HEK293 (cell line): Measurements from ENCODE around the gene ZC3H8.

Experiments used
- CTCF ChIA-PET: fragments of 350-600 bp; formaldehyde crosslinking; extraction: SDS; loops from one replicate; lab custom pipeline; 2021; ENCODE audit warnings: antibody characterized with exemption; lab: Yijun Ruan, JAX
- POLR2A ChIA-PET: fragments of 300-600 bp; formaldehyde crosslinking; extraction: SDS; loops from one replicate; lab custom pipeline; 2020; ENCODE audit warnings: antibody characterized with exemption, inconsistent platforms; lab: Yijun Ruan, JAX
- H3K27ac ChIP-seq: fragments of 200-500 bp; sonication (Bioruptor generic); 2 replicates; pipeline ENCODE4 v1.5.1; 2014; ENCODE audit warnings: low read depth, low read length, control low read depth, inconsistent platforms; ENCODE audit errors: extremely low read depth
- H3K36me3 ChIP-seq, 2 experiments: fragments of 200-500 bp in 1 of 2; sonication (Bioruptor generic) in 1 of 2; 1 replicate in 1 of 2; 2 replicates in 1 of 2; pipeline ENCODE4 v1.5.1; 2014 to 2017; ENCODE audit warnings: inconsistent platforms in 2 of 2, low read length in 2 of 2; ENCODE audit not compliant: control insufficient read depth in 2 of 2, insufficient read depth in 1 of 2
- H3K4me1 ChIP-seq: fragments of 200-500 bp; sonication (Bioruptor generic); 2 replicates; pipeline ENCODE4 v1.5.1; 2014; ENCODE audit warnings: mild to moderate bottlenecking, low read length, inconsistent platforms; ENCODE audit not compliant: control insufficient read depth, insufficient read depth
- H3K4me3 ChIP-seq: 2 replicates; pipeline ENCODE4 v1.5.1; 2011; ENCODE audit warnings: low read depth, mild to moderate bottlenecking, control low read depth, low read length, moderate library complexity
- H3K9me3 ChIP-seq: fragments of 200-500 bp; sonication (Bioruptor generic); 2 replicates; pipeline ENCODE4 v1.5.1; 2014; ENCODE audit warnings: low read depth, low read length, inconsistent platforms; ENCODE audit not compliant: control insufficient read depth, insufficient read depth
- ELK4 ChIP-seq: IDR thresholded peaks from 2 replicates; pipeline ENCODE4 v1.6.1; 2011; ENCODE audit warnings: mild to moderate bottlenecking, low read depth, low read length, borderline replicate concordance
- GLI4 ChIP-seq: fragments of 450-650 bp; formaldehyde crosslinking; IDR thresholded peaks from 2 replicates; pipeline ENCODE4 v1.5.1; 2016; ENCODE audit warnings: missing biosample characterization, missing genetic modification characterization
- KLF9 ChIP-seq: fragments of 450-650 bp; formaldehyde crosslinking; IDR thresholded peaks from 2 replicates; pipeline ENCODE4 v1.5.1; 2016; ENCODE audit warnings: missing biosample characterization, missing genetic modification characterization, low read depth
- ZBTB10 ChIP-seq: fragments of 450-650 bp; formaldehyde crosslinking; IDR thresholded peaks from 2 replicates; pipeline ENCODE4 v1.5.1; 2016; ENCODE audit warnings: missing biosample characterization, missing genetic modification characterization
- ZBTB20 ChIP-seq: fragments of 450-650 bp; formaldehyde crosslinking; IDR thresholded peaks from 2 replicates; pipeline ENCODE4 v1.5.1; 2016; ENCODE audit warnings: missing biosample characterization, missing genetic modification characterization
- ZIC2 ChIP-seq: fragments of 450-650 bp; formaldehyde crosslinking; IDR thresholded peaks from 2 replicates; pipeline ENCODE4 v1.5.1; 2016; ENCODE audit warnings: missing biosample characterization, missing genetic modification characterization
- ZNF114 ChIP-seq: fragments of 450-650 bp; formaldehyde crosslinking; IDR thresholded peaks from 2 replicates; pipeline ENCODE4 v1.5.0; 2017; ENCODE audit warnings: missing biosample characterization, missing genetic modification characterization
- ZNF175 ChIP-seq: fragments of 450-650 bp; formaldehyde crosslinking; IDR thresholded peaks from 2 replicates; pipeline ENCODE4 v1.5.1; 2016; ENCODE audit warnings: missing biosample characterization, missing genetic modification characterization
- ZNF214 ChIP-seq: fragments of 450-650 bp; formaldehyde crosslinking; IDR thresholded peaks from 2 replicates; pipeline ENCODE4 v1.5.1; 2017; ENCODE audit warnings: missing biosample characterization, mild to moderate bottlenecking, missing genetic modification characterization, borderline replicate concordance
- ZNF239 ChIP-seq: fragments of 450-650 bp; formaldehyde crosslinking; IDR thresholded peaks from 2 replicates; pipeline ENCODE4 v1.5.1; 2016; ENCODE audit warnings: missing biosample characterization, missing genetic modification characterization
- ZNF266 ChIP-seq: fragments of 450-650 bp; formaldehyde crosslinking; IDR thresholded peaks from 2 replicates; pipeline ENCODE4 v1.5.1; 2016; ENCODE audit warnings: missing biosample characterization, missing genetic modification characterization, low read depth
- ZNF311 ChIP-seq: fragments of 450-650 bp; formaldehyde crosslinking; IDR thresholded peaks from 2 replicates; pipeline ENCODE4 v1.5.1; 2017; ENCODE audit warnings: missing biosample characterization, missing genetic modification characterization, borderline replicate concordance
- ZNF350 ChIP-seq: fragments of 450-650 bp; formaldehyde crosslinking; IDR thresholded peaks from 2 replicates; pipeline ENCODE4 v1.5.0; 2017; ENCODE audit warnings: missing biosample characterization, mild to moderate bottlenecking, missing genetic modification characterization
- ZNF488 ChIP-seq: fragments of 450-650 bp; formaldehyde crosslinking; IDR thresholded peaks from 2 replicates; pipeline ENCODE4 v1.5.1; 2016; ENCODE audit warnings: missing biosample characterization, missing genetic modification characterization
- ZNF510 ChIP-seq: fragments of 450-650 bp; formaldehyde crosslinking; IDR thresholded peaks from 2 replicates; pipeline ENCODE4 v1.5.1; 2018; ENCODE audit warnings: mild to moderate bottlenecking, missing genetic modification characterization, missing biosample characterization; ENCODE audit not compliant: insufficient replicate concordance
- ZNF596 ChIP-seq: fragments of 450-650 bp; IDR thresholded peaks from 2 replicates; pipeline ENCODE4 v1.5.0; 2018; ENCODE audit warnings: missing biosample characterization, mild to moderate bottlenecking, missing genetic modification characterization, moderate library complexity
- ZNF610 ChIP-seq: fragments of 450-650 bp; formaldehyde crosslinking; IDR thresholded peaks from 2 replicates; pipeline ENCODE4 v1.5.1; 2016; ENCODE audit warnings: missing biosample characterization, missing genetic modification characterization, borderline replicate concordance
- ZNF629 ChIP-seq: fragments of 450-650 bp; formaldehyde crosslinking; IDR thresholded peaks from 2 replicates; pipeline ENCODE4 v1.5.1; 2017; ENCODE audit warnings: missing biosample characterization, missing genetic modification characterization
- ZNF791 ChIP-seq: fragments of 450-650 bp; formaldehyde crosslinking; IDR thresholded peaks from 2 replicates; pipeline ENCODE4 v1.5.1; 2016; ENCODE audit warnings: missing biosample characterization, missing genetic modification characterization
- TF ChIP-seq, protein P1 (sequence below): fragments of 450-650 bp; formaldehyde crosslinking; IDR thresholded peaks from 2 replicates; pipeline ENCODE4 v1.5.1; 2016; ENCODE audit warnings: missing biosample characterization, missing genetic modification characterization
- TF ChIP-seq, protein P2 (sequence below): fragments of 450-650 bp; formaldehyde crosslinking; IDR thresholded peaks from 2 replicates; pipeline ENCODE4 v1.5.1; 2016; ENCODE audit warnings: missing biosample characterization, missing genetic modification characterization
- TF ChIP-seq, protein P3 (sequence below): fragments of 450-650 bp; formaldehyde crosslinking; IDR thresholded peaks from 2 replicates; pipeline ENCODE4 v1.5.1; 2016; ENCODE audit warnings: missing biosample characterization, missing genetic modification characterization, borderline replicate concordance

Gene ZC3H8

GRCh38 chr2:112184121-112184520, 70.7 kb downstream of the ZC3H8 start:
- CTCF ChIA-PET, result no interaction called here
- TF ChIP-seq ZNF214 (tag by site-specific recombination), result no peak
- TF ChIP-seq ZNF311, result no peak
- peak; percentile 30; the same call in 1 of the 2 replicates for TF ChIP-seq ZIC2 (tag by site-specific recombination)
- TF ChIP-seq, all 188 proteins: peak for 1
- H3K36me3 ChIP-seq, result no peaks in the 10 kb centered on the region
- no peak overlapping the region for H3K27ac ChIP-seq
- H3K9me3 ChIP-seq, result no peaks in the 10 kb centered on the region
- no peaks in the 10 kb centered on the region for H3K4me1 ChIP-seq
- no peak overlapping the region for H3K4me3 ChIP-seq
- POLR2A ChIA-PET, result no interaction called here

DNA sequence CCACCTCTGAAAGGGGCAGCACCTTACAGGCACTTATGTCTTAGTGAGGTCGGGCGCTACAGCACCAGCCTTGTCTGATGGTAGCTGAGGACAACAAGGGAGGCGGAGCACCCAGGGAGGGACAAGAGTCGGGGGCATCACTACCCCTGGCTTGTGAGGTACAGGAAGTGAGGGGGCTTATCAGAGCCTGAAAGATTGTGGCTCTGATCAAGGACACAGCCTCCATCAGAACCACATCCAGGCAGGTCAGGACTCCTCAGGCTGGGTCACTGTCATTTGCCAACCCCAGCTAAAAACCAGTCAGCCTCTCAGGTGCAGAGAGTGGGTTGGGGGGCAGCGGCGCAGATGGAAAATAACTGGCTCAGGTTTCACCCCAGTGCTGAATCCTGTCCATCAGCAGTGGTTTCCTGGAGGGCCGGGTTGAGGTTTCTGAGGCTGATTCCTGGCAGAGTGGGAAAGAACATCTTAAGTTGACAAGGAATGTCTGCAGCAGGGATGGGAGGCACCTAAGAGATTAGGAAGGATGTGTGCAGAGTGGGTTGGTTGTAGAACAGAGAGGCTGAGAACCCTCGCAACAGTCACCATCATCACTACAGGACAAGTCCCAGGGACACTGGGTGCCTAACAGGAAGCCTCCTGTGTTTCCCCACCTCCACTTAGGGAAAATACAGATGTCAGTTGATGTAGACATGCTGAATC, 71.4 kb downstream of the ZC3H8 start:
- Histone ChIP-seq H3K27ac (no peak overlapping the region), H3K4me1 (no peaks in the 10 kb centered on the region), H3K9me3 (no peaks in the 10 kb centered on the region), H3K36me3 (no peaks in the 10 kb centered on the region), H3K4me3 (no peak overlapping the region)
- ChIA-PET CTCF (no interaction called here), POLR2A (no interaction called here)
- TF ChIP-seq ZNF791 (tag by site-specific recombination) (no peak), GLI4 (tag by site-specific recombination) (no peak), ZBTB10 (tag by site-specific recombination) (no peak), ZNF350 (tag by site-specific recombination) (no peak), ZNF629 (no peak), ZNF596 (tag by site-specific recombination) (no peak), ZNF175 (tag by site-specific recombination) (no peak), ZBTB20 (tag by site-specific recombination) (no peak), ZNF610 (tag by site-specific recombination) (no peak), KLF9 (tag by site-specific recombination) (no peak)
- TF ChIP-seq, protein P1, sequence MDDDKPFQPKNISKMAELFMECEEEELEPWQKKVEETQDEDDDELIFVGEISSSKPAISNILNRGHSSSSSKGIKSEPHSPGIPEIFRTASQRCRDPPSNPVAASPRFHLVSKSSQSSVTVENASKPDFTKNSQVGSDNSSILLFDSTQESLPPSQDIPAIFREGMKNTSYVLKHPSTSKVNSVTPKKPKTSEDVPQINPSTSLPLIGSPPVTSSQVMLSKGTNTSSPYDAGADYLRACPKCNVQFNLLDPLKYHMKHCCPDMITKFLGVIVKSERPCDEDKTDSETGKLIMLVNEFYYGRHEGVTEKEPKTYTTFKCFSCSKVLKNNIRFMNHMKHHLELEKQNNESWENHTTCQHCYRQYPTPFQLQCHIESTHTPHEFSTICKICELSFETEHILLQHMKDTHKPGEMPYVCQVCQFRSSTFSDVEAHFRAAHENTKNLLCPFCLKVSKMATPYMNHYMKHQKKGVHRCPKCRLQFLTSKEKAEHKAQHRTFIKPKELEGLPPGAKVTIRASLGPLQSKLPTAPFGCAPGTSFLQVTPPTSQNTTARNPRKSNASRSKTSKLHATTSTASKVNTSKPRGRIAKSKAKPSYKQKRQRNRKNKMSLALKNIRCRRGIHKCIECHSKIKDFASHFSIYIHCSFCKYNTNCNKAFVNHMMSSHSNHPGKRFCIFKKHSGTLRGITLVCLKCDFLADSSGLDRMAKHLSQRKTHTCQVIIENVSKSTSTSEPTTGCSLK (tag by site-specific recombination), result no peak

GRCh38 chr2:112182581-112183034, 72.2 kb downstream of the ZC3H8 start:
- TF ChIP-seq ZNF510 (tag by site-specific recombination), result no peak
- TF ChIP-seq, protein P2, sequence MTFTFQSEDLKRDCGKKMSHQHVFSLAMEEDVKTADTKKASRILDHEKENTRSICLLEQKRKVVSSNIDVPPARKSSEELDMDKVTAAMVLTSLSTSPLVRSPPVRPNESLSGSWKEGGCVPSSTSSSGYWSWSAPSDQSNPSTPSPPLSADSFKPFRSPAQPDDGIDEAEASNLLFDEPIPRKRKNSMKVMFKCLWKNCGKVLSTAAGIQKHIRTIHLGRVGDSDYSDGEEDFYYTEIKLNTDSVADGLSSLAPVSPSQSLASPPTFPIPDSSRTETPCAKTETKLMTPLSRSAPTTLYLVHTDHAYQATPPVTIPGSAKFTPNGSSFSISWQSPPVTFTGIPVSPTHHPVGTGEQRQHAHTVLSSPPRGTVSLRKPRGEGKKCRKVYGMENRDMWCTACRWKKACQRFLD, result no peak
- no peak for TF ChIP-seq ZNF175 (tag by site-specific recombination)
- no peak for TF ChIP-seq ELK4
- no peak for TF ChIP-seq ZNF266
- TF ChIP-seq, protein P3, sequence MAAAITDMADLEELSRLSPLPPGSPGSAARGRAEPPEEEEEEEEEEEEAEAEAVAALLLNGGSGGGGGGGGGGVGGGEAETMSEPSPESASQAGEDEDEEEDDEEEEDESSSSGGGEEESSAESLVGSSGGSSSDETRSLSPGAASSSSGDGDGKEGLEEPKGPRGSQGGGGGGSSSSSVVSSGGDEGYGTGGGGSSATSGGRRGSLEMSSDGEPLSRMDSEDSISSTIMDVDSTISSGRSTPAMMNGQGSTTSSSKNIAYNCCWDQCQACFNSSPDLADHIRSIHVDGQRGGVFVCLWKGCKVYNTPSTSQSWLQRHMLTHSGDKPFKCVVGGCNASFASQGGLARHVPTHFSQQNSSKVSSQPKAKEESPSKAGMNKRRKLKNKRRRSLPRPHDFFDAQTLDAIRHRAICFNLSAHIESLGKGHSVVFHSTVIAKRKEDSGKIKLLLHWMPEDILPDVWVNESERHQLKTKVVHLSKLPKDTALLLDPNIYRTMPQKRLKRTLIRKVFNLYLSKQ (tag by site-specific recombination), result no peak
- TF ChIP-seq ZNF239 (tag by site-specific recombination), result no peak
- TF ChIP-seq ZNF488 (tag by site-specific recombination), result no peak
- no peak for TF ChIP-seq ZNF114
- TF ChIP-seq, all 188 proteins: peak for 0
- ChIA-PET CTCF (no interaction called here), POLR2A (no interaction called here)
- no peak overlapping the region for H3K4me3 ChIP-seq
- H3K36me3 ChIP-seq, result no peaks in the 10 kb centered on the region
- H3K9me3 ChIP-seq, result no peaks in the 10 kb centered on the region
- H3K4me1 ChIP-seq, result no peaks in the 10 kb centered on the region
- no peak overlapping the region for H3K27ac ChIP-seq
